Measurements from ENCODE around the gene ZNF136. TPM values are rescaled to one million over a fixed set of nuclear protein-coding genes. Genes with fewer than 3 reads are reported as not detected.

ZNF136 gene
- total and polyA plus RNA-seq, 9 of the 15 experiments (the other 6 are each of a cell fraction or from before 2014, with no cell fraction given), result 1.0 to 5.3 (median 3.1) TPM

DNA sequence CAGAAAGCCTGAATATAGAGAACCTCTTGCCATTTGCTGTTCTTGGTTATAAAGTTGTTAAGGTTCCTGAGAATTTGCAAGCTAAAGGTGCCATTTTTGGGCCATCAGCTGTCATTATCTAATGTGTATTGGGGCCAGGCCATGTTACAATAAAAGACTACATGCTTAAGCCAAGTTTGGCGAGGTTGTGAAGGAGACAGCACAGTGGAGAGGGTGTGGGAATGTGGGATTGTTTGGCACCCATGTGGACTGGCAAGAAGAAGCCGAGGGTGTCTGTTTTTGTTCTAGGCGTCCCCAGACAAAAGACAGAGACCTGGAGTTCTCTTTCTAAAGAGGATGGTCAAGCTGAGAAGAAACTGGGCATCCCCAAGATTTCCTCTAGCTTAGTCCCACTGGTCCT is 67.1 kb downstream of the ZNF136 start (continued):
- no peak for TF ChIP-seq ZNF212 (CRISPR knock-in tag; IDR thresholded peaks at IDR 0.05)
- TF ChIP-seq, protein P1, sequence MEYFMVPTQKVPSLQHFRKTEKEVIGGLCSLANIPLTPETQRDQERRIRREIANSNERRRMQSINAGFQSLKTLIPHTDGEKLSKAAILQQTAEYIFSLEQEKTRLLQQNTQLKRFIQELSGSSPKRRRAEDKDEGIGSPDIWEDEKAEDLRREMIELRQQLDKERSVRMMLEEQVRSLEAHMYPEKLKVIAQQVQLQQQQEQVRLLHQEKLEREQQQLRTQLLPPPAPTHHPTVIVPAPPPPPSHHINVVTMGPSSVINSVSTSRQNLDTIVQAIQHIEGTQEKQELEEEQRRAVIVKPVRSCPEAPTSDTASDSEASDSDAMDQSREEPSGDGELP (CRISPR knock-in tag; IDR thresholded peaks at IDR 0.05; ENCODE audit: borderline replicate concordance), result no peak

DNA sequence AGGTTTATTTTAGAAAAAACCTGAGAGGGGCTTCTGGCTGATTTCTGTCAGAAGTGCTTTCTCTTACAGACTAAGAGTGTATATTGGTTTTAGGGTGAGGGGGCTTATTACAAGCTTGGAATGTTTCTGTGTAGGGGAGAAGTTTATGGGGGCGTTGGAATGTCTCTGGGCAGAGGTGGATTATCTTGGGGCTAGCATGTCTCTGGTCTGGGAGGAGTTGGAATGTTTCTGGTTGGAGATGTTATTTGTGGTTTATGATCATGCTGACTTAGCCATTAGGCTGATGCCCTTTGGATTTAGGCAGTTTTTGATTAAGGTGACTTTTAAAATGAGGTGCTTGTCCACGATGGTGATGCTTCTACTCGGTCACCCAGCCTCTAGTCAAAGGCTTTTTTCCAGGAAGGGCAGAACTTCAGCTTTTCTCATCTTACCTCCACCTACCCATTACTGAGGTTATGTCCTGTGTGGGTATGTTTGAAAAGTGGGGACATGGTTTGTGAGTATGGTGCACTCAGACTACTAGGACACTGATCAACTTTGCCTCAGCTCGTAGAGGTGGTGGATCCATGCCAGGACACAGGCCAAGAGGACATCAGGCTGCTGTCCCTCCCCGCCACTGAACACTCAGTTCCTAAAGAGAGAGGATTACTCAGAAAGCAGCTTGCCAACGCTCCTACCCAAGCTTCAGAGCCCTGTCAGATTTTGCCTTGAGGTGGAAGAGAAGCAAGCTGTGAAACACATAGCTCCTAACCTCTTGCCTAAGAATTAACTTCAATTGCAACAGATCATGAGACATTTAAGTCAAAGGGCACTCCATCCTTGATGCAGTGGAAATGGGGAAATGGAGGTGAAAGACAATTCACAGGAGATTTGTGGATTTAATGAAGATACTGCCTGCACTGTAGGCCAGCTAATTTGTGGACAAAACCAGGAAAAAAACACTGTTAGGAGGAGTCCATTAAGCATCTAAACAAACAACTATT is 68.1 kb downstream of the ZNF136 start:
- FAIRE-seq (no peak), DNase-seq (ENCODE audit: extremely low read depth in 1 of 4, low spot score in 3 of 4) (no peak), ATAC-seq (no peak)
- no peak overlapping the region for H2AFZ ChIP-seq (ENCODE audit: low read depth, low read length)
- no peaks in the 10 kb centered on the region for H3K36me3 ChIP-seq (ENCODE audit: control insufficient read depth, insufficient read depth, low read length)
- H3K27me3 ChIP-seq (ENCODE audit: control insufficient read depth in 2 of 2, insufficient read depth in 2 of 2, low read length in 2 of 2), result peaks cover 0 to 9% of the 10 kb centered on the region in 2 experiments; a peak in 3 of 5 replicates
- BruUV-seq (replicated peaks), result no TSS peak
- ChIA-PET POLR2A (interaction anchor here (0.7 to 1.6 kb wide), 2 partner anchors 8 to 37 kb away, joined by 3 read pairs; no protein-coding TSS in a partner anchor), CTCF (ENCODE audit: low intra/inter-chr PET ratio) (no interaction called here)
- H4K20me1 ChIP-seq (replicated peaks; ENCODE audit: control insufficient read depth, insufficient read depth, low read length), result no peaks in the 10 kb centered on the region
- WGBS (ENCODE audit: insufficient coverage, low coverage, missing lambda C conversion rate), result 1% methylated on average over 6 of the region's 6 CpGs
- intact Hi-C loops (cut with micrococcal nuclease), result no loop called here
- TF ChIP-seq, protein P2, sequence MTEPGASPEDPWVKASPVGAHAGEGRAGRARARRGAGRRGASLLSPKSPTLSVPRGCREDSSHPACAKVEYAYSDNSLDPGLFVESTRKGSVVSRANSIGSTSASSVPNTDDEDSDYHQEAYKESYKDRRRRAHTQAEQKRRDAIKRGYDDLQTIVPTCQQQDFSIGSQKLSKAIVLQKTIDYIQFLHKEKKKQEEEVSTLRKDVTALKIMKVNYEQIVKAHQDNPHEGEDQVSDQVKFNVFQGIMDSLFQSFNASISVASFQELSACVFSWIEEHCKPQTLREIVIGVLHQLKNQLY (CRISPR knock-in tag; conservative IDR thresholded peaks at IDR 0.05), result no peak
- TF ChIP-seq RBM25 (IDR thresholded peaks at IDR 0.05; ENCODE audit: low read depth, low read length, severe bottlenecking) (no peak), ADNP (tag; IDR thresholded peaks at IDR 0.05) (no peak), GATA2 (CRISPR knock-in tag; IDR thresholded peaks at IDR 0.05) (no peak)
- TF ChIP-seq, protein P3, sequence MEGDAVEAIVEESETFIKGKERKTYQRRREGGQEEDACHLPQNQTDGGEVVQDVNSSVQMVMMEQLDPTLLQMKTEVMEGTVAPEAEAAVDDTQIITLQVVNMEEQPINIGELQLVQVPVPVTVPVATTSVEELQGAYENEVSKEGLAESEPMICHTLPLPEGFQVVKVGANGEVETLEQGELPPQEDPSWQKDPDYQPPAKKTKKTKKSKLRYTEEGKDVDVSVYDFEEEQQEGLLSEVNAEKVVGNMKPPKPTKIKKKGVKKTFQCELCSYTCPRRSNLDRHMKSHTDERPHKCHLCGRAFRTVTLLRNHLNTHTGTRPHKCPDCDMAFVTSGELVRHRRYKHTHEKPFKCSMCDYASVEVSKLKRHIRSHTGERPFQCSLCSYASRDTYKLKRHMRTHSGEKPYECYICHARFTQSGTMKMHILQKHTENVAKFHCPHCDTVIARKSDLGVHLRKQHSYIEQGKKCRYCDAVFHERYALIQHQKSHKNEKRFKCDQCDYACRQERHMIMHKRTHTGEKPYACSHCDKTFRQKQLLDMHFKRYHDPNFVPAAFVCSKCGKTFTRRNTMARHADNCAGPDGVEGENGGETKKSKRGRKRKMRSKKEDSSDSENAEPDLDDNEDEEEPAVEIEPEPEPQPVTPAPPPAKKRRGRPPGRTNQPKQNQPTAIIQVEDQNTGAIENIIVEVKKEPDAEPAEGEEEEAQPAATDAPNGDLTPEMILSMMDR (IDR thresholded peaks at IDR 0.05 in 2 of 3, conservative IDR thresholded peaks at IDR 0.05 in 1 of 3; ENCODE audit: insufficient read depth in 2 of 3, low read depth in 1 of 3, low read length in 3 of 3), result no peak
- no peaks in the 10 kb centered on the region for H3K79me2 ChIP-seq (ENCODE audit: control insufficient read depth, insufficient read depth, low read length)
- in situ Hi-C loops (cut with MboI), result no loop called here
- no peaks in the 10 kb centered on the region for H3K9me1 ChIP-seq (ENCODE audit: control insufficient read depth, insufficient read depth, low read length)
- no peaks in the 10 kb centered on the region for H3K9me3 ChIP-seq (replicated peaks; ENCODE audit: control insufficient read depth, insufficient read depth, low read depth, low read length)
- H3K27ac ChIP-seq (ENCODE audit: extremely low read depth, low read depth, low read length), result no peak overlapping the region
- no peak overlapping the region for H3K9ac ChIP-seq (ENCODE audit: insufficient read depth in 1 of 2, low read depth in 2 of 2, low read length in 2 of 2)
- no peak overlapping the region for H3K4me3 ChIP-seq
- H3K4me1 ChIP-seq (replicated peaks in 1 of 2; ENCODE audit: control insufficient read depth in 2 of 2, insufficient read depth in 2 of 2, low read length in 2 of 2), result no peaks in the 10 kb centered on the region
- no peak overlapping the region for H3K4me2 ChIP-seq (ENCODE audit: insufficient read depth, low read length)

Data from K562 (cell line).